ENCODE measurements around the gene SH3PXD2A. TPM values are rescaled to one million over a fixed set of nuclear protein-coding genes. Genes with fewer than 3 reads are reported as not detected.

Gene SH3PXD2A
- total and polyA plus RNA-seq, 4 donors: 18.7 to 69.1 (median 42.5) TPM

- no peaks in the 10 kb centered on the region for H3K9me3 ChIP-seq (ENCODE audit: control insufficient read depth, low read length)
- no peaks in the 10 kb centered on the region for H3K4me1 ChIP-seq (ENCODE audit: control insufficient read depth in 1 of 2, insufficient read depth in 2 of 2, low read length in 2 of 2)
- ATAC-seq (ENCODE audit: low FRiP score): no peak
- no peaks in the 10 kb centered on the region for H3K27me3 ChIP-seq (ENCODE audit: control insufficient read depth in 1 of 2, insufficient read depth in 2 of 2, low read length in 1 of 2)
- WGBS, 2 donors: 94 to 96% methylated on average over 8 of the region's 8 CpGs
- H3K4me3 ChIP-seq (ENCODE audit: low read length in 2 of 2): no peak overlapping the region
- DNase-seq: peak in 1 of 2 donors; percentile 59
- intact Hi-C loops (cut with DNase I): no loop called here
- H3K27ac ChIP-seq (ENCODE audit: low read depth in 1 of 2, low read length in 2 of 2): no peak overlapping the region
- H3K36me3 ChIP-seq (ENCODE audit: control insufficient read depth in 1 of 2, insufficient read depth in 2 of 2, low read length in 1 of 2): no peaks in the 10 kb centered on the region
Measured at GRCh38 chr10:103544657-103545310, 310.6 kb downstream of the SH3PXD2A start.

Other genes starting within 250 kb of the SH3PXD2A start
- 10 to 100 TPM; 20.3 to 24.2 TPM for gene STN1, start 62.6 kb upstream of the SH3PXD2A start, total RNA-seq
- gene STN1, start 62.6 kb upstream of the SH3PXD2A start, polyA plus RNA-seq: 10 to 100 TPM; 16.9 to 20.8 TPM
- gene SLK, start 111.6 kb upstream of the SH3PXD2A start, total RNA-seq: 10 to 100 TPM; 47.0 to 50.2 TPM
- gene SLK, start 111.6 kb upstream of the SH3PXD2A start, polyA plus RNA-seq: 10 to 100 TPM; 16.0 to 19.7 TPM
- 1 to 10 TPM in 1 of 2 donors, under 1 TPM in 1; 0.87 to 1.5 TPM for gene COL17A1, start 230.3 kb upstream of the SH3PXD2A start, total RNA-seq
- gene COL17A1, start 230.3 kb upstream of the SH3PXD2A start, polyA plus RNA-seq: 1 to 10 TPM in 1 of 2 donors, under 1 TPM in 1; 0.28 to 1.5 TPM

Data from aorta (tissue), 5 donors.